ENCODE results near the gene RERE.

RERE gene

GRCh38 chr1:8349473-8349865 is 468.0 kb downstream of the RERE start:
- peaks cover 29% of the 10 kb centered on the region for H3K36me3 ChIP-seq
- H3K4me1 ChIP-seq (ENCODE audit: control insufficient read depth in 1 of 2, insufficient read depth in 1 of 2, low read depth in 1 of 2, low read length in 1 of 2), result no peaks in the 10 kb centered on the region
- peaks cover 4% of the 10 kb centered on the region for H3K27me3 ChIP-seq
- H3K4me3 ChIP-seq (ENCODE audit: low read depth in 1 of 2, low read length in 1 of 2), result no peak overlapping the region
- H3K27ac ChIP-seq, result no peak overlapping the region
- H3K9me3 ChIP-seq, result no peaks in the 10 kb centered on the region
- TF ChIP-seq CTCF (IDR thresholded peaks at IDR 0.05), result no peak

- TF ChIP-seq CTCF (IDR thresholded peaks at IDR 0.05), result peak; percentile 83
- Histone ChIP-seq H3K36me3 (peaks cover 23% of the 10 kb centered on the region), H3K4me3 (ENCODE audit: low read depth in 1 of 2, low read length in 1 of 2) (no peak overlapping the region), H3K4me1 (ENCODE audit: control insufficient read depth in 1 of 2, insufficient read depth in 1 of 2, low read depth in 1 of 2, low read length in 1 of 2) (no peaks in the 10 kb centered on the region), H3K9me3 (no peaks in the 10 kb centered on the region), H3K27ac (no peak overlapping the region), H3K27me3 (peaks cover 4% of the 10 kb centered on the region)
Measured at GRCh38 chr1:8348777-8349472, 468.5 kb downstream of the RERE start.

- H3K4me1 ChIP-seq (ENCODE audit: control insufficient read depth in 1 of 2, insufficient read depth in 1 of 2, low read depth in 1 of 2, low read length in 1 of 2), result no peaks in the 10 kb centered on the region
- peaks cover 4% of the 10 kb centered on the region for H3K27me3 ChIP-seq
- TF ChIP-seq CTCF (IDR thresholded peaks at IDR 0.05), result no peak
- no peak overlapping the region for H3K4me3 ChIP-seq (ENCODE audit: low read depth in 1 of 2, low read length in 1 of 2)
- H3K9me3 ChIP-seq, result no peaks in the 10 kb centered on the region
- H3K27ac ChIP-seq, result no peak overlapping the region
- peaks cover 16% of the 10 kb centered on the region for H3K36me3 ChIP-seq
Measured at GRCh38 chr1:8348047-8348776, 469.2 kb downstream of the RERE start.

- no peaks in the 10 kb centered on the region for H3K9me3 ChIP-seq
- no peak overlapping the region for H3K4me3 ChIP-seq (ENCODE audit: low read depth in 1 of 2, low read length in 1 of 2)
- H3K27me3 ChIP-seq, result peaks cover 4% of the 10 kb centered on the region
- TF ChIP-seq CTCF (IDR thresholded peaks at IDR 0.05), result no peak
- no peak overlapping the region for H3K27ac ChIP-seq
- peaks cover 11% of the 10 kb centered on the region for H3K36me3 ChIP-seq
- no peaks in the 10 kb centered on the region for H3K4me1 ChIP-seq (ENCODE audit: control insufficient read depth in 1 of 2, insufficient read depth in 1 of 2, low read depth in 1 of 2, low read length in 1 of 2)
Measured at GRCh38 chr1:8347635-8348034, 469.8 kb downstream of the RERE start.

- Histone ChIP-seq H3K4me3 (ENCODE audit: low read depth in 1 of 2, low read length in 1 of 2) (no peak overlapping the region), H3K36me3 (no peaks in the 10 kb centered on the region), H3K27me3 (peaks cover 4% of the 10 kb centered on the region), H3K4me1 (ENCODE audit: control insufficient read depth in 1 of 2, insufficient read depth in 1 of 2, low read depth in 1 of 2, low read length in 1 of 2) (no peaks in the 10 kb centered on the region), H3K27ac (no peak overlapping the region), H3K9me3 (no peaks in the 10 kb centered on the region)
- no peak for TF ChIP-seq CTCF (IDR thresholded peaks at IDR 0.05)
Measured at GRCh38 chr1:8345621-8346415, 471.6 kb downstream of the RERE start.

All from neutrophil (primary cell).